Endometrium (tissue), 2 donors: ENCODE measurements around the gene SRGAP3.
"Not testable (repeated sequence)": the region's sequence is repeated elsewhere in the genome, so short reads cannot be mapped to it uniquely, and the experiment has no call there.

Source experiments
- FAIRE-seq: peaks from 2 replicates; lab custom pipeline; 2012; peaks lifted over from hg19 to GRCh38; lab: Jason Lieb, UNC
- donor health status: control.
- donor health status: control.

Gene SRGAP3

DNA sequence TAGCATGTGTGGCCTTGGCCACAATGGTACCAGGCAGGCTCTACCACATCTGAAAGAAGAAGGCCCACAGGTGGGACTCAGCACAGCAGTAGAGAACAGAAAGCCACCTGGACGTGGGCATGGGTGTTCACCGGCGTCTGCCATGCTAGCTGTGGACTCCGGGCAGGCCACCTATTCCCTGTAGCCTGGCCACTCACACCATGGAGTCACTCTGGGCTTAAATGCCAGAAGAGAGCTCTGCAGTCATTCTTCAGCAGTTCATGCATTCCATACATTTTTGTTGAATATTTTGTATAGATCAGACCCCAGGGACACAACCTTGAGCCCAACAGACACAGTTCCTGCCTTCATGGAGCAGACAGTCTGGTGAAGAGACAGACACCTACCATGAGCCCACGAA, 138.6 kb downstream of the SRGAP3 start:
- FAIRE-seq = no peak

DNA sequence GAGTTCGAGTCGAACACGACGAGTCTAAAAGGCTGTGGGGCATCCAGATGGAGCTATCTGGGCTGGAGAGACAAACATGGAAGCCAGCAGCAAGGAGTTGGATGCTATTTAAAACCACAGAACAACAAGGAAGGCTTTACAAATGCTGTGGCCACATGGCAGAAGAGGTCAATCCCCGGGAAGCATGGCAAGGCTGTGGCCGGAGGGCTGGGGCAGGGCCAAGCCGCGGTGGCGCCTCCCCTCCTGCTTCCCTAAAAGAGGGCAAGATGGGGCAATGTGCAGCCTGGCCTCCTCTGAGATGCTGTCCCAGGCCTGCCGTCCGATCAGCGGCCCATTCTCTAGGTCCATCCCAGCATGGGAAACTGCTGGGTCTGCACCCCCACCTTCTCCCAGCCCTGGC, 139.1 kb downstream of the SRGAP3 start:
- FAIRE-seq = no peak

DNA sequence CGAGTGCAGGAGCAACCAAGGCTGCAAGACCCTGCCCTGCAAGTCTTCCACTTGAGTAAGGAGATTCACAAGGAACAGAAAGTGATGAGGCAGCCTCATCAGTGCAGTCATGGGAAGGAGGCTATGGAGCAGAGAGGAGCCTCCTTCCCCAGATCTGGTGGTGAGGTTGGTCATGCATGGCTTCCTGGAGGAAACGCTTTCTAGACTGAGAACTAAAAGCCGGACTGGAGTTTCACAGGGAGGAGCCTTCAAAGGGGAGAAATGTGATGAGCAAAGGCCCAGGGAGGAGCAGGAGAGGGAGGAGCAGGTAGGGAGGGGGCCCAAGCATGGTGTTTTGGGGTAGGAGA, 139.9 kb downstream of the SRGAP3 start:
- FAIRE-seq = no peak

DNA sequence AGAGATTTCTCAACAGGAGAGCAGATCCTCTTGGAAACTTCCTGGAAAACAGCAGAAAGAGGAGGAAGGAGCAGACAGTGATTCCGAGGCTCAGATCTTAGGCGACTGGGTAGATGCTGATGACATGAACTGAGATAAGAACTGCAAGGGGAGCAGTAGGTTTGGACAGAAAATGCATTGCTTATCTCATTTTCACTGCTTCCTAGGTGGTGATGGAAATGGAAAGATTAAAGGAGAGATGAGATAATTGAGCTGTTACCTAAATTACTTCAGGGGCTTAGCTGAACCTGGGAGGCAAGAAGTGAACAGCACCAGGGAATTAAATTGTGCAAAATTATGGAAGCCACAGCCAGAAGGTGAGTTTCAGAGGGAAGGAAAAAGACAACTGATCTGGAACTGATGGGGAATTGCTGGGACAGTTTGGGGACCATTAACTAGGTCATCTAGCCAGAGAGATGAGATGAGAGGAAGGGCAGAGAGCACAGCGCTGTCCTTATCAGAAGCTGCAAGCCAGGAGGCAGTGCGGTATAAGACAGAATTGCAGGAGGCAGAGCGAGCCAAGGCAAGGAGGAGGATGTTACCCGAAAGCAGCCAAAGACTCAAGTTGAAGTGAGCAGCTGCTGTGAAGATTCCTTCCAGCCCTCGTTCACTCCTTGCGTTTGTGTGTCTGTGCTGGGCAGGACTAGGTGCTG, 140.4 kb downstream of the SRGAP3 start:
- no peak for FAIRE-seq

DNA sequence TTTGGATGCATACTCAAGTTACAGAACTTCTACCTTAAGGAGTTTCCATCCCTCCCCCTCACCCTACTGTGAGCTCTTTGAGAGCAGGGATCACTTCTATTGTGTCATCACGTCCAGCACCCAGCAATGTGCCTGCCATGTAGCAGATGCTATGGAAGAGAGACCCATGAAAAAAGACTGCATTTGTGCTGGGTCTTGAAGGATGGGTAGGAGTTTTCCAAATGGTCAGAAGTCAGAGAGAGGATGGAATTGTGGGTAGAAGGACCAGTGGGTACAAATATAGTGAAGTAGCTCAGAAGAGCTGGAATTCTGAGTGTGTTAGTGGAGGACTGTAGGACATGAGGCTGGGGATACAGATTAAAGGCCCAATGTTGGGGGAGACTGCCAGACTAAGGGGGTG, 141.7 kb downstream of the SRGAP3 start:
- FAIRE-seq = no peak

DNA sequence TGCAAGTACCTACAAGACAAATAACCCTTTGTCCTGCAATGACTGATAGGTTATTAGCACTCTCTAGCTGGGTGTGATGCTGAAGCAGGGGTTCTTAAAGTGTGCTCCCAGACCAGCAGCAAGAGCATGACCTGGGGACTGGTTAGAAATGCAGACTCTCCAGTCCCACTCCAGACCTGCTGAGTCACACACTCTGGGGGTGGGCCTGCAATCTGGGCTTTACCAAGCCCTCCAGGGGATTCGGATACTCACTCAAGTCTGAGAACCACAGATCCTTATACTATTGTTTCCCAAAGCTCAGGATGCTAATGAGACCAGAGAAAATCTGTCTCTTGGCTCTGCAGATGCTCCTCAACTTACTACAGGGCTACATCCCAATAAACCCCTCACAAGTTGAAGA, 144.0 kb downstream of the SRGAP3 start:
- no peak for FAIRE-seq

DNA sequence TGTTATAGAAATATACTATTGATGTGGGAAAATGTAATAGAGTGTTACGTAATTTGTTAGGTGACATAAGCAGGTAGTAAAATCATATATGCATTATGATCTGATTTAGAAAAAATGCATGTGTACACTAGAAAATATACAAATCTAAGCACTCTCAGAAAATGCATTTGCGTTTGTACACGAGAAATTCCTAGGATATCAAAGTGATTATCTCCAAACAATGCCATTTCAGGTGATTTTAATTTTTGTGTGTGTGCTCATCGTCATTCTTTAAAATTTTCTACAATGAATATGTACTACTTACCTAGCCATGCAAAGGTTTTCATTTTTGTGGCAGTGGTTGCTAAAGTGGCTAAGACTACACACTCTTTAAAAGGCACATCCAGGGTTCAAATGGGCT, 145.3 kb downstream of the SRGAP3 start:
- FAIRE-seq = no peak

DNA sequence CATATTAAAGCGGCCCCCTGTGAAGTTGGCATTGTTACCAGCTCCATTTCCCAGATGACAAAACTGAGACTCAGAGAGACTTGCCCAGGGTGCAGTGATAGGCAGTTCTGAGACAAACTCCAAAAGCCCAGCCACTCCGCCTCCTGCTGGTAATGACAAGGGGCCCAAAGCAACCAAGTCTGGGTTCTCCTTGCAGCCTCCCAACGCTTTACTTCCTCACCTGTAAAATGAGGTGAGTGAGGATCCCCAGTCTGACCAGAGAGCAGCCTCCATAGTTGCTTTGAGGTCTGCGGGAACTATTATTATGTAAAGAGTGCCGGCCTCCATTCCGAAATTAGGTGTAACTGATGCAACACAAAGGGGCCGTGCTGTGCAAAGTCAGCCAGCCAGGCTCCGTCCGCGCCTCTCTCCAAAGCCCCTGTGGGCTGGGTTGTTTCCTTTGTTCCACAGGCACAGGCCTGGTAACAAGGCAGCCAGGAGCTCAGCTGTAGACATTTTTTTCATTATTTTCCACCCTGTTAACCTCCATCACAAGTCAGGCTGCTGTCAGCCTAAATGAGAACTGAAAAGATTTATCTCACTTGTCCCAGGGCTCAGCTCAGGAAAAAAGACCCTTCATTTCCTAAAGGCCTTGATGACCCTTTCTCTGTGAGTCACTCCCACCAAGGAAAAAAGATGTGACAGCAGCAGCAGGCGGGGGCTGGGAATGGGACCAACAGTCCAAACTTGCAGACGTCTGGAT, 147.0 kb downstream of the SRGAP3 start:
- FAIRE-seq = no peak

DNA sequence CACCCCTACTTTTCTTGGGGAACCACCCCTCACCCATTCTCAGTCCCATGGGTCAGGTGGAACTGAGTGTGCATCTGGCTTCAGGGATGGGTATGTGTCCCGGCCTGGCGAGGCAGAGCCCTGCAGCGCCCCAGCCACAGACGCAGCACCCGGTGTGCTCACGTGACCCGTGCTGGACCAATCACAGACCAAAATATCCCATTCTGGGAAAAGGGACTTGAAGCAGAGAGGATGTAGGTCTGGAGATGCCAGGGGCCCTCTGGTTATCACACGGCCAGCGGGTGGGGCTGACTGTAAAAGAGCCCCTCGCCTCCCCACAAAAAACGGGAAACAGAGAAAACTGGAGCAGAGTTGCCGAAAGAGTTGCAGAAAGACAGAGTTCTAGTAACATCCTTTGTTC, 148.2 kb downstream of the SRGAP3 start:
- no peak for FAIRE-seq

DNA sequence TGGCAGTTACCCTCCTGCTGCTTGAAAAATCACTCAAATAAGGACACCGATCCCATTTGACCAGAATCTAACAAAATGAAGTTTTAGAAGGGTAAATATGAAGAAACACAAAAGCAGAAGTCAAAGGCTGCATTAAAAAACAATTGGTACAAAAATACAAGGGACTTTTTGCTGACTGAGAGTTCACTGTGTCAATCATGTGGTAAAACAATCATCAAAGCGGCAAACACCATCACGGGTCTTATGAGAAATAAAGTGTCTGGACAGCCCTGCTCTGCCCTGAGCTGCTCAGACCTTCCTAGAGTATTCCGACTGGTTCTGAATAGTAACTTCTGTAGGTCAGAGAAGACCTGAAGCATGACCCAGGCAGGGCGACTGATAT, 148.9 kb downstream of the SRGAP3 start:
- no peak for FAIRE-seq

DNA sequence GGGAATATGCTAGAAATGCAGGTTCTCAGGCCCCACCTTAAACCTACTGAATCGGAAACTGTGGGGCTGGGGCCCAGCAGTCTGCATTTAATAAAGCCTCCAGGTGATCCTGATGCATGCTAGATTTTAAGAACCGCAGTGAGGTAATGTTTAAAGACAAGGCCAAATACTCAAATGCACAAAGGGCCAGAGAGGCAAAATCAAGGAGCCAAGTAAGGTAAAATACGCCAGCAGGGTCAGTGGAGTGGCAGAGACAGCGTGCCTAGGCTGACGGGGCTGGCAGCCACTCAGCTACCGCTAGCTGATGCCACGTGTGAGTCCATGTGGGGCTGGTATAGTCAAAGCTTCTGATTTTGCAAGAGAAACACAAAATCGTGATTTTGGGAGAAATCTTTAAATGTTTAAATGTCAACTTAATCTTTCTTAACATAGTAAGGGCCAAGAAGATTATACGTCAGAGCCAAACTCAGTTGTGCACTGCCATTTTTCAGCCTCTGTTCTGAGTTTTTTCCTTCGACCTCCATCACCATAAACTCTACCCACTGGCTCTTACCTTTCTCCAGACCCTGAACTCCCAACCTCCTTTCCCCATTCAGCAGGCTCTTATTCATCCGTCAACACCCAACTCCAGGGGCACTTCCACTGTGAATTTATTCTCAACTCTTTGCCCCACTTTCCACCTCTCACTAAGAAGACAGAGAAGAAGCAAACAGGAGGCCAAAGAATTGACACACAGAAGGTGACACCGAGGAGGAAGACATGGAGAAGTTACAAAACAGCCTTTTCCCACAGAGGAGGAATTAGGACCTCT, 149.5 kb downstream of the SRGAP3 start:
- FAIRE-seq = no peak

DNA sequence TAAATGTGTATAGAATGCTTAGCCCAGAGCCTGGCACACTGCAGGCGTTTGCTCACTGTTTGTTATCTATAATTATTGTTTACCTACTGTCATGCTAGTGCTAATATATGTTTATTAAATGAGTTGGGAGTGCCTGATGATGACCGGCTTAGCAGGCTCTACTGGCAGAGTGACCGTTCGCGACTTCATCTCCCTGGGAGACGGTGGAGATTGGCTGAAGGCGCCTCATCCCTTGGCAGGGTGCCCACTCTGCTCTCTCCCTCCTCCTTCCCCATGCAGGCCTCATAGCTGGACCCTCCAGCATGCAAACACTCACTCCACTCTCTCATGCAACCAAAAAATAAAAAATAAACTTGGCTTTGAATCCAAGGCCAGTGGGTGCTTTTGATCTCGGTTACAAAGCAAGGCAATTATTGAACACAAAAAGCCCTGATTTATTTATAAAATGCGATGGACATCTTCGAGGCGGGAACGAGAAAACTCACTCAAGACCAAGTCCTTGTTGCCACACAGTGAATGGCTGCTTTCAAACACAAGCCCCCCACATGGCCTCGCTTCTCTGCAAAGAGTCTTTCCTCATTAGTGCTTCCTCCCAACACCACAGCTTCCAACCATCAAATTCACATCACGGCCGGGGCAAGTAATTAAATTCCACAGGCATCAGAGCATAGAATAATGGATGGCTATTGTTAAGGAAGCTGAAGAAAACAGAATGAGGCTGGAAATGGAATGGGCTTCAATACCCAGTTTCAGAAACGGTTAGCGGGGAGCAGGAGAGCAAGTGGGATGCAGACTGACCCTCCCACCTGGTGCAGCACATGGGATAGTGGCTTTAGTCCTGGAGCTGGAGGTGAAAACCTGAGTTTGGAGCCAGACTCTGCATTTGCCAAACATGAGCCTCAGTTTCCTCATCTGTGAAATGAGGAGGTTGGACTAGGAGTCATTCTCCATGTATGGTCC, 150.4 kb downstream of the SRGAP3 start:
- no peak for FAIRE-seq

DNA sequence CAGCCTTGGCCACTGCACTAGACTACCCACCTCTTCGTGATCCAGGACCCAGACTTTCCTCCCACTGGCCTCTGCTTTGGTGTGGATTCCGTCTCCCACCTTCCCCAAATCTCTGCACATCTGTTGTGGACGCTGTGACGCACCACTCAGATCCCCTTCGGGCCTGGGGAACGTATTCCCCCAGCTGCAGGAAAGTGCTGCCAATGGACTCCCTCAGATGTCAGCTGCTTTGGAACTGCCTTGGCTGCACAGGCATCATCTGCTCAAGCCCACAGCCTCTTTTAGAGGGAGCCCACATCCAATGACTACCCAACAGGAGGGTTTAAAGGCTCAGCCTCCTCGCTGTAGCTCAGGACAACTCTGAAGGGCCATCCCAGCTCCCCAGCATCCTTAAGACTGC, 152.0 kb downstream of the SRGAP3 start:
- FAIRE-seq = no peak

DNA sequence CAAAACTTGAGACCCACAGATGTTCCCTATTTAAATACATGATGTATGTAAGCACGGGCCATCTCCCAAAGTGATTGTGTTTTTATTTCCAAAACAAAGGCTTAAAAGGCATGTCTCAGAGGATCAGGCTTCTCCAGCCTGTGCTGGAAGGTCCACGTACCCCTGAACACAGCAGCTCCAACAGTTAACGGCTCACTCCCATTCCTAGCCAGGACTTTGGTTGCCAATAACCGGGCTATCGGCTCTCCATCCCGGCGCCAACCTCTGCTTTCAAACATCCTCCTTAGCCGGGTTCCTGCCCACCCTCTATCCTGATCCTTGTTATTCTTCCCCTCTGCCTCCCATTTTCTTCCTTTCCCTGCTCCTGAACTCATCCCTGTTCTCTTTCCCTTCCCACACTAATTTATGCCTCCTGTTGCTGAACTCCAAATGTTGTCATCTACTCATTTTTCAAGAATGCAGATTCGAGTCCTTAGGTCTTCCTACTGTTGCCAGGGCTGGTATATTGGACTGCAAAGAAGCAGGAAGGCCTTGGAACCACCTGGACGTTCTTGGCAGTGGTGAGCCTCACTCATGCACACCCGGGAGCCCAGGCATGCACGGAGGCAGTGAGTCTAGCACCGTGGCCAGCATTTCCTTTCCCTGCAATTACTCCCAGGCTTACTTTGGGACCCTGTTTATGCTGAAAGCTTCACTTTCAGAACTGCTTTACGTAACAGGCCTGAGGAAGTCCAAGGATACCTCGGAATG, 157.8 kb downstream of the SRGAP3 start:
- no peak for FAIRE-seq

DNA sequence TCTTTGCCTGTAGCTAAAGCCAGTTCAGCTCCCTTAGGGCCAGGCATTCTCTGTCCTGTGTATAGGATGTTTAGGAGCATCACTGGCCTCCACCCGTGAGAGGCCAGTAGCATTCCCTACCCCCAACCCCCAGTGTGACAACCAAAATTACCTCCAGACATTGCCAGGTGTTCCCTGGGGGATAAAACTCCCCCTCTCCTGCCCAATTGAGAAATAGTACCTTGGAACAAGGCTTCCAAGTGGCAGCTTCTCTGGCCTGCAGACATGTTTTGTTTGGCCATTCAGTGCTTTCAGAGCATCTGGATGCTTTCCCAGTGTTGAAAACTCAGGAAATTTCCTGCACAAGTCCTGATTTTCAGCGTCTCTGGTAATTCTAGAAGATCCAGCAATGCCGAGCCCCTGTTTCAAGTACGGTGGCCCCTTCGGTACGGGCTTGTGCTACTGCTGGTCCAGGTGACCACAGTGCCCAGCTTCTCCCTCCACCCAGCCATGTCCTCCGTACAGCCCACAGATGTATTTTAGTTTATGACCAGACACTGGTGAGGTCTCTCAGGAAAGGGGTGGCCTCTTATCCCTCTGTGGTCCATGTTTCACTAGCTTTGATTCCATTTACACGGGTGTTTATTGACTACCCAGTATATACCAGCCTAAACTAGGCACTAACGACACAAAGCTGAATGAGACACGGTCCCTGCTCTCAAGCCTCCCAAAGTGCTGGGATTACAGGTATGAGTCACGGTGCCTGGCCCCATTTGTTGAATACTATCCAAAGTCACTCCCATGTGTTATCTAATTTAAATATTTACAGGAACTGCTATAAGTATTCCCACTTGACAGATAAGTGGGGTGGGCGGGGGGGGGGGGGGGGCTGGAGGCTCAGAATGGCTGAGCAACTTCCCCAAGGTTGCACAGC, 160.7 kb downstream of the SRGAP3 start:
- FAIRE-seq = no peak

DNA sequence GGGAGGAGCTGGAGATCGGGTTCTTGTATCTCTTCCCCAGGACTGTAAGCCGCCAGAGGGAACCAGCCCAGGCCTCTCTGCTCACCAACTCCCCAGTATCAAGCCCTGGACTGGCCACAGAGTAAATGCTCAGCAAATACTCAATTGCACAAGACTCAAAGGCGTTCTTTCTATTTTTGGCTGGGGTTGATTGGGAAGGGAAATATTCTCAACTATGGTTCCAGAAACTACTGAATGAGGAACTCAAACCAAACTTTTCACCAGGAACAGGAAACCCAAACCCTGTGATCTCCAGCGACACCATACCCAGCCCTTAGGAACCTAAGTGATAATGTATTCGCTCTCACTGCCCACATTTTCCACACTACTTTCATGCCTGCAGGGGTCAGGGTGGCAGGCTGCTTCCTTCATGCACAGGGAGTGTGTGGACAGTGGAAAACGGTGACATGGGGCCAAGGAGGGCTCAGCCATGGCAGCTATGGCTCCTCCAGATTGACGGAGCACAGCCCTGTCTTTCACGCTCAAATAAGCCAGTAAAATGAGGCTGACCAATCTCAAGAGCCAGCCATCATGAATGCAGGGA, 161.5 kb downstream of the SRGAP3 start:
- no peak for FAIRE-seq

DNA sequence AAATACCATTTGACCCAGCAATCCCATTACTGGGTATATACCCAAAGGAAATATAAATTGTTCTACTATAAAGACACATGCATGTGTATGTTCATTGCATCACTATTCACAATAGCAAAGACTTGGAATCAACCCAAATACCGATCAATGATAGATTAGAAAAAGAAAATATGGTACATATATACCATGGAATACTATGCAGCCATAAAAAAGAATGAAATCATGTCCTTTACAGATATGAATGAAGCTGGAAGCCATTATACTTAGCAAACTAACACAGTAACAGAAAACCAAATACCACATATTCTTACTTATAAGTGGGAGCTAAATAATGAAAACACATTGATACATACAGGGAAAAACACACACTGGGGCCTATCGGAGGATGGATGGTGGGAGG, 164.0 kb downstream of the SRGAP3 start:
- FAIRE-seq = not testable (repeated sequence)

DNA sequence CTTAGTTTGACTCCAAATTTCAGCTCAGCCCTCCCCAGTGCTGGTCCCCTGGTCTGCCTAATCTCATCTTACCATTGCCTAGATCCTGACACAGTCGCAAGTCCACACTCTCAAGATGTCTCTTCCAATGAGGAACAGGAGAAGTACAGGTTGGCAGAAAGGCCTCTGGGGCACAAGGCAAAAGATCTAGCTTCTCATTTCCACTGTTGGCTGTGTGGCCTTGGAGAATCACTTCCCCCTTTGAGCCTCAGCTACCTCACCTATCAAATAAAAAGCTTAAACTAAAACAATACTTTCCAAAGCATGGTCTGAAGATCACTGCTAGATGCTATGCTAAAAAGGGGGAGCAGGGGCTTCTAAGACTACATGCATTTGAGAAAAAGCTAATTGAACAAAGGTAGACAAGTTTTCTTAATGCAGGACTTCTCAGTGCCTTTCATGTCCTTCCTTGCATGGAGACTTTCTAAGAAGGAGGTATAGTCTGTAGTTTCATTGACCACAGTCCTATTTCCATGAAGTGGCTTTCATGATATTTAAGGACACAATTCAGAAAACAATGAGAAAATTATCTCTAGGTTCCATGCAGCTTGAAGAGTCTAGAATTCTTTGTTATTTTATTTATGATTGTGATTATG, 168.1 kb downstream of the SRGAP3 start:
- FAIRE-seq = no peak

DNA sequence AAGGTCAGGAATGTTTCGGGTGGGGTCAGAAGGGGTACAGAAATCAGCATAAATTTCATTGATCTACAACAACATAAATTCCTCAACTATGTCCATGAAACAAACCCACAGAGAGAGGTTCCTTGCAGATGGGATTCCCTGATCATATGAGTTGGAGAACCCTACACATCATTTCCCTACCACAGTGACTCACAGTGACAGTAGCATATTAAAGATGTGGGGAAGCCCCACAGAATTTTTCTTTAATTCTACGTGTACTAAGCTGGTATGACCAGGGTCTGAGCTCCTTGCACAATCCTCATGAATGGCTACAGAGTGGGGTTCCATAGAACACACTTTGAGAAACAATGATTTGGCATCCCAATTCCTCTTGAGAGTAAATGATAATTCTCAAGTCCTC, 169.3 kb downstream of the SRGAP3 start:
- FAIRE-seq = no peak
